HG02884 (cell line): Measurements from ENCODE around the gene TUBAL3.
A peak's percentile ranks its signal among the peaks of the same experiment; 100 is the strongest.
"Not testable (repeated sequence)": the region's sequence is repeated elsewhere in the genome, so short reads cannot be mapped to it uniquely, and the experiment has no call there.

Experiments used
- ATAC-seq: cut with Tn5 transposase; IDR thresholded peaks from one replicate; pipeline ENCODE4 v1.9.1; 2021; ENCODE audit warnings: mild to moderate bottlenecking, moderate library complexity; ENCODE audit not compliant: unreplicated experiment

TUBAL3 gene

GRCh38 chr10:5381187-5381586, 23.4 kb downstream of the TUBAL3 start:
- ATAC-seq, result no peak

GRCh38 chr10:5380395-5380794, 24.2 kb downstream of the TUBAL3 start:
- ATAC-seq, result not testable (repeated sequence)

- not testable (repeated sequence) for ATAC-seq
Measured at GRCh38 chr10:5379202-5379601, 25.4 kb downstream of the TUBAL3 start.

- ATAC-seq, result no peak
Measured at GRCh38 chr10:5376450-5376849, 28.2 kb downstream of the TUBAL3 start.

GRCh38 chr10:5373891-5374611, 30.6 kb downstream of the TUBAL3 start:
- ATAC-seq, result no peak

GRCh38 chr10:5373307-5373706, 31.3 kb downstream of the TUBAL3 start:
- ATAC-seq, result no peak

- ATAC-seq, result no peak
Measured at GRCh38 chr10:5370493-5371352, 33.9 kb downstream of the TUBAL3 start.

- ATAC-seq, result no peak
Measured at GRCh38 chr10:5369362-5370158, 35.1 kb downstream of the TUBAL3 start.

GRCh38 chr10:5365928-5366327, 38.7 kb downstream of the TUBAL3 start:
- no peak for ATAC-seq

GRCh38 chr10:5364890-5365338, 39.7 kb downstream of the TUBAL3 start, which contains the start of gene UCN3:
Gene UCN3, plus strand, starts transcription at chr10:5364966. Its CDS starts 8,755 bp downstream, at chr10:5373721.
- ATAC-seq, result no peak

- no peak for ATAC-seq
Measured at GRCh38 chr10:5364374-5364773, 40.3 kb downstream of the TUBAL3 start.

- no peak for ATAC-seq
Measured at GRCh38 chr10:5362873-5363272, 41.8 kb downstream of the TUBAL3 start.

GRCh38 chr10:5361966-5362365, 42.7 kb downstream of the TUBAL3 start:
- no peak for ATAC-seq

- ATAC-seq, result no peak
Measured at GRCh38 chr10:5360318-5360915, 44.2 kb downstream of the TUBAL3 start.

- no peak for ATAC-seq
Measured at GRCh38 chr10:5356302-5356763, 48.3 kb downstream of the TUBAL3 start.

GRCh38 chr10:5355594-5356301, 48.9 kb downstream of the TUBAL3 start:
- no peak for ATAC-seq

- ATAC-seq, result peak; percentile 66
Measured at GRCh38 chr10:5354068-5354467, 50.6 kb downstream of the TUBAL3 start.

- ATAC-seq, result no peak
Measured at GRCh38 chr10:5349362-5349761, 55.3 kb downstream of the TUBAL3 start.

GRCh38 chr10:5346881-5347280, 57.7 kb downstream of the TUBAL3 start:
- ATAC-seq, result no peak

GRCh38 chr10:5344746-5345145, 59.9 kb downstream of the TUBAL3 start:
- ATAC-seq, result no peak
